Measurements from ENCODE around the gene TBC1D2B.
"Not testable (repeated sequence)": the region's sequence is repeated elsewhere in the genome, so short reads cannot be mapped to it uniquely, and the experiment has no call there.

Gene TBC1D2B

GRCh38 chr15:77985031-77985930 lies 92.2 kb downstream of the TBC1D2B start:
- no peak for DNase-seq

- DNase-seq, result no peak
These were observed 93.1 kb downstream of the TBC1D2B start for GRCh38 chr15:77984446-77984861.

GRCh38 chr15:77983708-77984445 lies 93.6 kb downstream of the TBC1D2B start:
- no peak for DNase-seq

- no peak for DNase-seq
These were observed 94.3 kb downstream of the TBC1D2B start for GRCh38 chr15:77983091-77983707.

GRCh38 chr15:77982127-77982490 lies 95.4 kb downstream of the TBC1D2B start:
- DNase-seq, result no peak

- no peak for DNase-seq
These were observed 96.0 kb downstream of the TBC1D2B start for GRCh38 chr15:77981281-77982126.

- not testable (repeated sequence) for DNase-seq
These were observed 96.8 kb downstream of the TBC1D2B start for GRCh38 chr15:77980674-77981073.

- no peak for DNase-seq
These were observed 97.4 kb downstream of the TBC1D2B start for GRCh38 chr15:77980098-77980497.

- not testable (repeated sequence) for DNase-seq
These were observed 98.4 kb downstream of the TBC1D2B start for GRCh38 chr15:77979157-77979556.

- DNase-seq, result not testable (repeated sequence)
These were observed 98.8 kb downstream of the TBC1D2B start for GRCh38 chr15:77978759-77979145.

- DNase-seq, result not testable (repeated sequence)
These were observed 99.4 kb downstream of the TBC1D2B start for GRCh38 chr15:77977903-77978758.

- DNase-seq, result not testable (repeated sequence)
These were observed 100.6 kb downstream of the TBC1D2B start for GRCh38 chr15:77976760-77977525.

- DNase-seq, result not testable (repeated sequence)
These were observed 101.4 kb downstream of the TBC1D2B start for GRCh38 chr15:77976095-77976450.

GRCh38 chr15:77975332-77976094 lies 102.0 kb downstream of the TBC1D2B start:
- DNase-seq, result no peak

GRCh38 chr15:77974416-77975331 lies 102.8 kb downstream of the TBC1D2B start:
- DNase-seq, result no peak

- DNase-seq, result no peak
These were observed 103.5 kb downstream of the TBC1D2B start for GRCh38 chr15:77974098-77974414.

- DNase-seq, result not testable (repeated sequence)
These were observed 104.0 kb downstream of the TBC1D2B start for GRCh38 chr15:77973273-77974097.

- DNase-seq, result not testable (repeated sequence)
These were observed 104.8 kb downstream of the TBC1D2B start for GRCh38 chr15:77972706-77973105.

All from CD4-positive, alpha-beta T cell treated with Interleukin-10 for 1 hour (primary cell).